ENCODE data around the gene SDK1.

The SDK1 gene

DNA sequence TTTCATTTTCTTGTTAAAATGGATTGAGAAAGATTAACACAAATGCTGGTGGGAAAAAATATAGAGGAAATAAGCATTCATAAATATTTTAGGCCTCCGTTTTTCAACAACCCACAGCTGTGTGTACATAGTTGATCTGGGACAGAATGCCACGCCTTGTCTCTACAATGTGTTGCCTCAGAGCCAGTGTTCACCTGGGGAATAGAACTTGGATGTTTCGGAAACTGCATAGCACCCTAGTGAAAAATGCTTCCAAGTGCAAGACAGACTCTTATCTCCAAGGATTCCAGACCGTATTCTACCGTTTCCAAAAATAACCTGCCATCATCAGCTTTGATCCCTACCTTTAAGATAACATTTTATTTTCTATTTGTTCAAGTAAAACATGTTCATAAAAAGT, 260.9 kb downstream of the SDK1 start:
- peak; percentile 40 for DNase-seq (ENCODE audit: low read depth)

DNA sequence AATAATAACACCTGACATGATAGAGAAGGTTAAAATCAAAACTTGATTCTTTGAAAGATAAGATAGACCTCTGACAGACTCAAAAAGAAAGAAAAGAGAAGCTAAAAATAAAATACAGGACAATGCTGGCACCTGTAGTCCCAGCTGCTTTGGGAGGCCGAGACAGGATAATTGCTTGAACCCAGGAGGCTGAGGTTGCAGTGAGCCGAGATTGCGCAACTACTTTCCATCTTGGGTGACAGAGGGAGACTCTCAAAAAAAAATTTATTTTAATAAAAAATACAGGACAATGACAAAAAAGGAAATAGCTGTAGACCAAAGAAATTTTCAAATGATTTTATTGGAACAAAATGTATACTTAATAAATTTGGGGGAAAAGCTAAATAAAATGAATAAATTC, 263.2 kb downstream of the SDK1 start:
- TF ChIP-seq, protein P1, sequence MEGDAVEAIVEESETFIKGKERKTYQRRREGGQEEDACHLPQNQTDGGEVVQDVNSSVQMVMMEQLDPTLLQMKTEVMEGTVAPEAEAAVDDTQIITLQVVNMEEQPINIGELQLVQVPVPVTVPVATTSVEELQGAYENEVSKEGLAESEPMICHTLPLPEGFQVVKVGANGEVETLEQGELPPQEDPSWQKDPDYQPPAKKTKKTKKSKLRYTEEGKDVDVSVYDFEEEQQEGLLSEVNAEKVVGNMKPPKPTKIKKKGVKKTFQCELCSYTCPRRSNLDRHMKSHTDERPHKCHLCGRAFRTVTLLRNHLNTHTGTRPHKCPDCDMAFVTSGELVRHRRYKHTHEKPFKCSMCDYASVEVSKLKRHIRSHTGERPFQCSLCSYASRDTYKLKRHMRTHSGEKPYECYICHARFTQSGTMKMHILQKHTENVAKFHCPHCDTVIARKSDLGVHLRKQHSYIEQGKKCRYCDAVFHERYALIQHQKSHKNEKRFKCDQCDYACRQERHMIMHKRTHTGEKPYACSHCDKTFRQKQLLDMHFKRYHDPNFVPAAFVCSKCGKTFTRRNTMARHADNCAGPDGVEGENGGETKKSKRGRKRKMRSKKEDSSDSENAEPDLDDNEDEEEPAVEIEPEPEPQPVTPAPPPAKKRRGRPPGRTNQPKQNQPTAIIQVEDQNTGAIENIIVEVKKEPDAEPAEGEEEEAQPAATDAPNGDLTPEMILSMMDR (IDR thresholded peaks at IDR 0.05; ENCODE audit: insufficient read depth, low read depth, low read length, missing control alignments), result no peak
- no peak overlapping the region for H3K4me3 ChIP-seq (ENCODE audit: low read length)
- no peak for DNase-seq (ENCODE audit: low read depth)

More for the DNA sequence above, 260.9 kb downstream of the SDK1 start:
- TF ChIP-seq, protein P1 (IDR thresholded peaks at IDR 0.05; ENCODE audit: insufficient read depth, low read depth, low read length, missing control alignments), result no peak
- H3K4me3 ChIP-seq (ENCODE audit: low read length), result no peak overlapping the region

DNA sequence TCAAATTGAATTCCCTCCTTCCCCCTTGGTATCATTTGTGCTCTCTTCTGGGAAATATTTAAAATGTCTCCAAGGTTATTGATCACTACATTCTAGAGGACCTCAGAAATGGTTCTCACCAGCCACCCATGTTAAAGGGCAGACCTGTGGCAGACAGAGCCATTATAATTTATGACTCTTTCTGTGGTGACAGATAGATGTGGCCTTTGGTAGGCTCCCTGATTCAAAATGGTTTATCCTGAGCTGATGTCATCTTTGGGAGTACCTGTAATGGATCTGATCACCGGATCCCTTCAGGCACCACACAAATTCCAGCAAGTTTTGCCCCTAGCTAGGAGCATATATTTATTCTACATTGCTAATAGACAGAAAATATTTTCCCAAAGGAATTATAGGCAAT, 267.5 kb downstream of the SDK1 start:
- DNase-seq (ENCODE audit: low read depth), result no peak
- TF ChIP-seq, protein P1 (IDR thresholded peaks at IDR 0.05; ENCODE audit: insufficient read depth, low read depth, low read length, missing control alignments), result no peak
- no peak overlapping the region for H3K4me3 ChIP-seq (ENCODE audit: low read length)

DNA sequence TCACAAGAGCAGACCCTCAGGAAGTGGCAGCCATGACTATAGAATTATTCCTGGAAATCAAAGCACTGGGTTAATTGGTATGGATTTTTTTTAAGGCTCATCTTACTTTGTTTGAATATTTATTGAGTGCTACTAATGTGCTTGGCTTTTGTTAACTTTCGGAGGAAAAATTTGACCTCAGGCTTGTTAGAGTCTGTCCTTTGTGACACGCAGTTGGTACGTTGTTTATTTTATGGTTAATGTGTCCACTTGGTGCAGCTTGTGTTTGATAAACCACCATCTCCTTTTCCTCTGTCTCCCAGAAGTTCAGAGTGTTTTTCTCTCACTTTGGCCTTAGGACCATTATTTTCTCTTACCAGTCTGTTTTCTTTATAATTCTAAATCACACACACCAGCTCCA, 268.6 kb downstream of the SDK1 start:
- no peak for DNase-seq (ENCODE audit: low read depth)
- H3K4me3 ChIP-seq (ENCODE audit: low read length), result no peak overlapping the region
- TF ChIP-seq, protein P1 (IDR thresholded peaks at IDR 0.05; ENCODE audit: insufficient read depth, low read depth, low read length, missing control alignments), result no peak

DNA sequence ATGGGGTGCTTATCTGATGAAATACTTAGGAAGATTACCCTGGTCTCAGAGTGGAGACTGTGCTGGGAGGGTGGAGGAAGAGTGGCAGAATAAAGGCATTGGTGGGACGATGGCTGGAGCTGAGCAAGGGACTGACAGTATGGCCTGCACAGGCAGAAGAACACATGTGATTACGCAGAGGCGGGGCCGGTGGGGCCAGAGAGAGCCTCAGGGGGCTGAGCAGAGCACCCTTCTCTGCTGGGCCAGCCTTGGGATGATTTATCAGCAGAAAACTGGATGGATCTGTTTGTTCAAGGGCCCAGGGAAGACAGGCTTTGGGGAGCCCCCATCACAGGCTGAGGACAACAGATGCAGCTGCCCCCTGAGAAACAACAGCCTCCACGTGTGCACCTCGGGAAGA, 272.1 kb downstream of the SDK1 start:
- H3K4me3 ChIP-seq (ENCODE audit: low read length), result no peak overlapping the region
- TF ChIP-seq, protein P1 (IDR thresholded peaks at IDR 0.05; ENCODE audit: insufficient read depth, low read depth, low read length, missing control alignments), result no peak
- DNase-seq (ENCODE audit: low read depth), result no peak

DNA sequence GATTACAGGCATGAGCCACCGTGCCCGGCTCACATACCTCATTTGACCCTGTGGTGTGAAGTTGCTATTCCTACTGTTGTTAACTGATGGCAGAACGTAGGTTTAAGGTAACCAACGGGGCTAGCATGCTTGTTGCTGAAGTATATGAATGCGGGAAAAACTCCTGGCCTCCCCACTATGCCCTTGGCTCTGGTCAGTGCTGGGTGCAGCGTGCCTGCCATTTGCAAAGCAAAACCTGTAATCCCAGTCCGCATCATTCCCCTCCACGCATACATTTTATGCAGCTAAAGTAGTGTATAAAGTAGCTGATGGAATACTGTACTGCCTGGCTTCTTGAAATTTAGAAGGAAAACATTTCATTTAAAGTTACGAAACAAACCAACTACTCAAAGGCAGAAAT, 273.3 kb downstream of the SDK1 start:
- TF ChIP-seq, protein P1 (IDR thresholded peaks at IDR 0.05; ENCODE audit: insufficient read depth, low read depth, low read length, missing control alignments), result no peak
- DNase-seq (ENCODE audit: low read depth), result no peak
- H3K4me3 ChIP-seq (ENCODE audit: low read length), result no peak overlapping the region

DNA sequence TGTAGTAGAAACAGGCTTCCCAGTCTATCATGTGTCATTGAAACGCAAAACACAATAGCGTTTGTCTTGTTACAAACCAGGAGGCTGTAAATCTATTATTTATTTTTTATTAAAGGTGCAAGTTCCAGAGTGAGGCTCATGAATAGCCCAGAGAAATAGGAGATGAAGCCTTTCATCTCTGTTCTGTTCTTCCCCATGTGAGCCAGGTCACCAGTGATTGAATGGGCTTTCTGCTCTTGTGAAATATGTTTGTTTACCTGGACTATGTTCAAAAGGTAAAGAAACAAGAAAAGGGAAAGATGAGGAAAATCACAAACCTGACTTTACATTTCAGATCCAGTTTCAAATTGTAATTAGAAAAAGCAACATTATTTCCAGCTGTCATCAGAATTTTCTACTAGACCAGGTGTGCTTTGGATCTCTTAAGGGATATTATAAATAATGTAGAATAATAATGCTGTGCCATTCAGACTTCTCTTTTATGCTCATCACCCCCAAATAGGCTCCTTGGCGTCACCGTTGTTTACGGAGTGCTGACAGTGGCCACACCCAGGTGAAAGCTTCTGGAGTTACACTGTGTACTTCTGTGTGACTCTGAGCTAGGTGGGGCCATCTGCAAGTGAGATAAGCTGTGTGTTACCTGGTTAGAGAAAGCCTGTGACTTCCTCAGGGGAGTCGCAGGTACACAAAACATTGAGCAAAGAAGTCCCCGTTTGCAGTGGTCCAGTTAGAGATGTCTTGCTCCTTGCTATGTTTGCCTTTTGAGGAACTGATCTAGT, 274.9 kb downstream of the SDK1 start:
- DNase-seq (ENCODE audit: low read depth), result peak; percentile 34
- TF ChIP-seq, protein P1 (IDR thresholded peaks at IDR 0.05; ENCODE audit: insufficient read depth, low read depth, low read length, missing control alignments), result no peak
- H3K4me3 ChIP-seq (ENCODE audit: low read length), result no peak overlapping the region
